ENCODE data around the gene CMTM5. TPM values are rescaled to one million over a fixed set of nuclear protein-coding genes. Genes with fewer than 3 reads are reported as not detected.

Gene CMTM5
- total RNA-seq, 1 donor from 2014 or later: 0.26 TPM

- no peak for TF ChIP-seq CTCF (IDR thresholded peaks at IDR 0.05; ENCODE audit: unreplicated experiment)
- peaks cover 13% of the 10 kb centered on the region for H3K27me3 Mint-ChIP-seq (ENCODE audit: unreplicated experiment)
- DNase-seq (ENCODE audit: low spot score): no peak
- no peak overlapping the region for H3K4me3 Mint-ChIP-seq (ENCODE audit: unreplicated experiment)
- no peaks in the 10 kb centered on the region for H3K9me3 Mint-ChIP-seq (ENCODE audit: unreplicated experiment)
- peaks cover 27% of the 10 kb centered on the region for H3K4me1 Mint-ChIP-seq (ENCODE audit: unreplicated experiment)
- peak overlapping the region; percentile 48 for H3K27ac Mint-ChIP-seq (ENCODE audit: unreplicated experiment)
- H3K36me3 Mint-ChIP-seq (ENCODE audit: low read depth, unreplicated experiment): peaks cover 18% of the 10 kb centered on the region
Observed at GRCh38 chr14:23358042-23358441, 18.8 kb upstream of the CMTM5 start.

GRCh38 chr14:23358553-23359166, 18.2 kb upstream of the CMTM5 start:
- Mint-ChIP-seq H3K27me3 (ENCODE audit: unreplicated experiment) (peaks cover 12% of the 10 kb centered on the region), H3K4me1 (ENCODE audit: unreplicated experiment) (peaks cover 21% of the 10 kb centered on the region), H3K9me3 (ENCODE audit: unreplicated experiment) (no peaks in the 10 kb centered on the region), H3K4me3 (ENCODE audit: unreplicated experiment) (peak overlapping the region; percentile 33), H3K36me3 (ENCODE audit: low read depth, unreplicated experiment) (peaks cover 12% of the 10 kb centered on the region), H3K27ac (ENCODE audit: unreplicated experiment) (peak overlapping the region; percentile 54)
- no peak for DNase-seq (ENCODE audit: low spot score)
- no peak for TF ChIP-seq CTCF (IDR thresholded peaks at IDR 0.05; ENCODE audit: unreplicated experiment)

GRCh38 chr14:23359167-23359626, 17.6 kb upstream of the CMTM5 start:
- Mint-ChIP-seq H3K27ac (ENCODE audit: unreplicated experiment) (no peak overlapping the region), H3K36me3 (ENCODE audit: low read depth, unreplicated experiment) (peaks cover 11% of the 10 kb centered on the region), H3K4me1 (ENCODE audit: unreplicated experiment) (peaks cover 21% of the 10 kb centered on the region), H3K27me3 (ENCODE audit: unreplicated experiment) (peaks cover 10% of the 10 kb centered on the region), H3K4me3 (ENCODE audit: unreplicated experiment) (no peak overlapping the region), H3K9me3 (ENCODE audit: unreplicated experiment) (no peaks in the 10 kb centered on the region)
- no peak for TF ChIP-seq CTCF (IDR thresholded peaks at IDR 0.05; ENCODE audit: unreplicated experiment)
- no peak for DNase-seq (ENCODE audit: low spot score)

- Mint-ChIP-seq H3K36me3 (ENCODE audit: low read depth, unreplicated experiment) (peaks cover 11% of the 10 kb centered on the region), H3K27me3 (ENCODE audit: unreplicated experiment) (peaks cover 15% of the 10 kb centered on the region), H3K9me3 (ENCODE audit: unreplicated experiment) (no peaks in the 10 kb centered on the region), H3K27ac (ENCODE audit: unreplicated experiment) (no peak overlapping the region), H3K4me3 (ENCODE audit: unreplicated experiment) (no peak overlapping the region), H3K4me1 (ENCODE audit: unreplicated experiment) (peaks cover 27% of the 10 kb centered on the region)
- DNase-seq (ENCODE audit: low spot score): no peak
- TF ChIP-seq CTCF (IDR thresholded peaks at IDR 0.05; ENCODE audit: unreplicated experiment): no peak
Observed at GRCh38 chr14:23359722-23360447, 17.0 kb upstream of the CMTM5 start.

GRCh38 chr14:23360496-23360895, 16.4 kb upstream of the CMTM5 start:
- no peak overlapping the region for H3K4me3 Mint-ChIP-seq (ENCODE audit: unreplicated experiment)
- peaks cover 28% of the 10 kb centered on the region for H3K4me1 Mint-ChIP-seq (ENCODE audit: unreplicated experiment)
- H3K9me3 Mint-ChIP-seq (ENCODE audit: unreplicated experiment): no peaks in the 10 kb centered on the region
- DNase-seq (ENCODE audit: low spot score): no peak
- peaks cover 16% of the 10 kb centered on the region for H3K27me3 Mint-ChIP-seq (ENCODE audit: unreplicated experiment)
- peaks cover 11% of the 10 kb centered on the region for H3K36me3 Mint-ChIP-seq (ENCODE audit: low read depth, unreplicated experiment)
- TF ChIP-seq CTCF (IDR thresholded peaks at IDR 0.05; ENCODE audit: unreplicated experiment): no peak
- H3K27ac Mint-ChIP-seq (ENCODE audit: unreplicated experiment): no peak overlapping the region
